ENCODE data around the gene SCO2.

Gene SCO2

GRCh38 chr22:50483977-50484853, 41.2 kb downstream of the SCO2 start:
- TF ChIP-seq, protein P1, sequence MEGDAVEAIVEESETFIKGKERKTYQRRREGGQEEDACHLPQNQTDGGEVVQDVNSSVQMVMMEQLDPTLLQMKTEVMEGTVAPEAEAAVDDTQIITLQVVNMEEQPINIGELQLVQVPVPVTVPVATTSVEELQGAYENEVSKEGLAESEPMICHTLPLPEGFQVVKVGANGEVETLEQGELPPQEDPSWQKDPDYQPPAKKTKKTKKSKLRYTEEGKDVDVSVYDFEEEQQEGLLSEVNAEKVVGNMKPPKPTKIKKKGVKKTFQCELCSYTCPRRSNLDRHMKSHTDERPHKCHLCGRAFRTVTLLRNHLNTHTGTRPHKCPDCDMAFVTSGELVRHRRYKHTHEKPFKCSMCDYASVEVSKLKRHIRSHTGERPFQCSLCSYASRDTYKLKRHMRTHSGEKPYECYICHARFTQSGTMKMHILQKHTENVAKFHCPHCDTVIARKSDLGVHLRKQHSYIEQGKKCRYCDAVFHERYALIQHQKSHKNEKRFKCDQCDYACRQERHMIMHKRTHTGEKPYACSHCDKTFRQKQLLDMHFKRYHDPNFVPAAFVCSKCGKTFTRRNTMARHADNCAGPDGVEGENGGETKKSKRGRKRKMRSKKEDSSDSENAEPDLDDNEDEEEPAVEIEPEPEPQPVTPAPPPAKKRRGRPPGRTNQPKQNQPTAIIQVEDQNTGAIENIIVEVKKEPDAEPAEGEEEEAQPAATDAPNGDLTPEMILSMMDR (IDR thresholded peaks at IDR 0.05; ENCODE audit: insufficient read depth, missing control alignments) = no peak
- DNase-seq (ENCODE audit: insufficient read length, low spot score) (no peak), FAIRE-seq (no peak)

- DNase-seq (ENCODE audit: insufficient read length, low spot score) (no peak), FAIRE-seq (no peak)
- TF ChIP-seq, protein P1 (IDR thresholded peaks at IDR 0.05; ENCODE audit: insufficient read depth, missing control alignments) = no peak
These were observed 41.8 kb downstream of the SCO2 start for GRCh38 chr22:50483556-50483955.

GRCh38 chr22:50483106-50483505, 42.3 kb downstream of the SCO2 start:
- FAIRE-seq = no peak

GRCh38 chr22:50482107-50483074, 43.0 kb downstream of the SCO2 start:
- DNase-seq (ENCODE audit: insufficient read length, low spot score) (no peak), FAIRE-seq (no peak)
- TF ChIP-seq, protein P1 (IDR thresholded peaks at IDR 0.05; ENCODE audit: insufficient read depth, missing control alignments) = no peak

More at GRCh38 chr22:50483106-50483505, 42.3 kb downstream of the SCO2 start:
- TF ChIP-seq, protein P1 (IDR thresholded peaks at IDR 0.05; ENCODE audit: insufficient read depth, missing control alignments) = no peak
- DNase-seq (ENCODE audit: insufficient read length, low spot score) = no peak

- DNase-seq (ENCODE audit: insufficient read length, low spot score) (peak; percentile 78), FAIRE-seq (no peak)
- TF ChIP-seq, protein P1 (IDR thresholded peaks at IDR 0.05; ENCODE audit: insufficient read depth, missing control alignments) = no peak
These were observed 43.8 kb downstream of the SCO2 start, which contains the start of gene ADM2 for GRCh38 chr22:50481440-50482106. Gene ADM2, plus strand, starts transcription at chr22:50481543. Its CDS starts 305 bp downstream, at chr22:50481848.

GRCh38 chr22:50481045-50481439, 44.4 kb downstream of the SCO2 start:
- FAIRE-seq (no peak), DNase-seq (ENCODE audit: insufficient read length, low spot score) (no peak)
- TF ChIP-seq, protein P1 (IDR thresholded peaks at IDR 0.05; ENCODE audit: insufficient read depth, missing control alignments) = no peak
